Glutamatergic neuron (in vitro differentiated cells): ENCODE results near the gene KRT5. TPM values are rescaled to one million over a fixed set of nuclear protein-coding genes. Genes with fewer than 3 reads are reported as not detected.

Experiments used
- DNase-seq: peaks from one replicate; pipeline ENCODE4 v3.0.0; 2022
- H3K27ac Mint-ChIP-seq: one replicate; pipeline ENCODE4 v1.8.0; 2020; ENCODE audit warnings: mild to moderate bottlenecking, mixed read lengths, inconsistent platforms; ENCODE audit not compliant: unreplicated experiment
- H3K27me3 Mint-ChIP-seq: one replicate; pipeline ENCODE4 v1.8.0; 2020; ENCODE audit warnings: mild to moderate bottlenecking, moderate library complexity, mixed read lengths, inconsistent platforms; ENCODE audit not compliant: unreplicated experiment
- H3K36me3 Mint-ChIP-seq: one replicate; pipeline ENCODE4 v1.8.0; 2020; ENCODE audit warnings: mild to moderate bottlenecking, mixed read lengths, inconsistent platforms; ENCODE audit not compliant: unreplicated experiment
- H3K4me1 Mint-ChIP-seq: one replicate; pipeline ENCODE4 v1.8.0; 2020; ENCODE audit warnings: mild to moderate bottlenecking, low read depth, mixed read lengths, inconsistent platforms; ENCODE audit not compliant: unreplicated experiment
- H3K4me3 Mint-ChIP-seq: one replicate; pipeline ENCODE4 v1.8.0; 2020; ENCODE audit warnings: mild to moderate bottlenecking, mixed read lengths, inconsistent platforms; ENCODE audit not compliant: unreplicated experiment
- H3K9me3 Mint-ChIP-seq: one replicate; pipeline ENCODE4 v1.8.0; 2020; ENCODE audit warnings: mild to moderate bottlenecking, moderate library complexity, mixed read lengths, inconsistent platforms; ENCODE audit not compliant: unreplicated experiment
- total RNA-seq: library from RNA; stranded (reverse); fragmentation: NEBNext Ultra II Directional; extraction: Animal tissue kit (Norgen Biotek cat#: 25700); gene quantifications from one replicate; pipeline ENCODE4 v1.2.1, GENCODE V29; 2021; ENCODE audit not compliant: unreplicated experiment
- TF ChIP-seq, protein P1 (sequence below): fragments of 200-600 bp; sonication (generic); IDR thresholded peaks from one replicate; pipeline ENCODE4 v1.5.0; 2021; ENCODE audit not compliant: partially characterized antibody, unreplicated experiment

KRT5 gene
- total RNA-seq, 1 donor from 2014 or later: not detected

DNA sequence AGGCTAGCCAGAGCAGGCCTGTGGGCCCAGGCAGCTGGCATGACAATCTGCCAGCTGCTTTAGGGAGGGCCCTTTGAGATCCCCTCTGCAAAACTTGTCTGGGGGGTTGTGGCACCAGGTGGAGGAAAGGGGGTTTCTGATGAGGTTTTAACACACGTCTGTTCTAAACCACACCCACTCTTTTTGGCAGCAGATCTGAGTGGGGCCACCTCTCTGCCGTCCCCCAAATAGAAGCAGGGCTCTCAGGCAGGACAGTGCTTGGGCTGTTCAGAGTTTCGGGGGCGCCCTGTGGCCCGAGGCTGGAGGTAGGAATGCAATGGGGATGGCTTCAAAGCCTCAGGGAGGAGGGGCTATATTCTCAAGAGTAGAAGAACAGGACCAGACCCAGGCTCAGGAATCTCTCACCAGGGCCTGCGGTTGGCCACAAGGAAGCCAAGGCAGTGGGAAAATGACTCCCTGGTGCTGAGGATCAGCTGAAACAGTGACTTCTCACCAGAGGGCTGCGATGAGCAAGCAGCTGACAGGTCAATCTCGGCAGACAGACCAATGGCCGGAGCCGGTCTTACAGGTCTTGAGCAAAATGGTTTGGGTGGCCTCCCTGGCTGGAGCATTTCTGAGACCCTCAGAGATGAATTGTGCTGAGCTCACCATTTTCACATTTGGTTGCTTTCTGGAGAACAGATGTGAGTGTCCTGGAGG is 1.5 kb upstream of the KRT5 start:
- no peak for DNase-seq
- Mint-ChIP-seq H3K27me3 (peaks cover 2% of the 10 kb centered on the region), H3K27ac (no peak overlapping the region)

GRCh38 chr12:52521175-52521567 is 977 bp upstream of the KRT5 start:
- Mint-ChIP-seq H3K4me3 (no peak overlapping the region), H3K36me3 (peaks cover 8% of the 10 kb centered on the region), H3K27me3 (peaks cover 2% of the 10 kb centered on the region), H3K9me3 (peaks cover 3% of the 10 kb centered on the region), H3K4me1 (no peaks in the 10 kb centered on the region), H3K27ac (no peak overlapping the region)
- TF ChIP-seq, protein P1, sequence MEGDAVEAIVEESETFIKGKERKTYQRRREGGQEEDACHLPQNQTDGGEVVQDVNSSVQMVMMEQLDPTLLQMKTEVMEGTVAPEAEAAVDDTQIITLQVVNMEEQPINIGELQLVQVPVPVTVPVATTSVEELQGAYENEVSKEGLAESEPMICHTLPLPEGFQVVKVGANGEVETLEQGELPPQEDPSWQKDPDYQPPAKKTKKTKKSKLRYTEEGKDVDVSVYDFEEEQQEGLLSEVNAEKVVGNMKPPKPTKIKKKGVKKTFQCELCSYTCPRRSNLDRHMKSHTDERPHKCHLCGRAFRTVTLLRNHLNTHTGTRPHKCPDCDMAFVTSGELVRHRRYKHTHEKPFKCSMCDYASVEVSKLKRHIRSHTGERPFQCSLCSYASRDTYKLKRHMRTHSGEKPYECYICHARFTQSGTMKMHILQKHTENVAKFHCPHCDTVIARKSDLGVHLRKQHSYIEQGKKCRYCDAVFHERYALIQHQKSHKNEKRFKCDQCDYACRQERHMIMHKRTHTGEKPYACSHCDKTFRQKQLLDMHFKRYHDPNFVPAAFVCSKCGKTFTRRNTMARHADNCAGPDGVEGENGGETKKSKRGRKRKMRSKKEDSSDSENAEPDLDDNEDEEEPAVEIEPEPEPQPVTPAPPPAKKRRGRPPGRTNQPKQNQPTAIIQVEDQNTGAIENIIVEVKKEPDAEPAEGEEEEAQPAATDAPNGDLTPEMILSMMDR: no peak
- DNase-seq: no peak

More for the DNA sequence above, 1.5 kb upstream of the KRT5 start:
- Mint-ChIP-seq H3K9me3 (peaks cover 3% of the 10 kb centered on the region), H3K4me1 (no peaks in the 10 kb centered on the region), H3K36me3 (peaks cover 8% of the 10 kb centered on the region), H3K4me3 (no peak overlapping the region)
- TF ChIP-seq, protein P1: no peak

DNA sequence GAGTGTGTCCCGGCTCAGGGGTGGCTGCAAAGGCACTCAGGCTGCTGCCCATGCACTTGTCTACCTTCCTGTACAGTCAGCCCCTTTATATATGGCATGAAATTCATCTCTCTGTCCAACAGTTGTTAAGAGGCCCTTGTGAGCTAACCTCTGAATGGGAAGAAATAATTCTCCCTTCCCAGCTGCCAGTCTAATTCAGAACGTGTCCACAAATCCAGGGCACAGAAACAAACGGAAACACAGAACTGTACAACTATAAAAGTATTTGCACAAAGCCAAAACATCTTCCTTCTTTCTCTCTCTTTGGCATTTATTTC is 849 bp downstream of the KRT5 start:
- peaks cover 8% of the 10 kb centered on the region for H3K36me3 Mint-ChIP-seq
- no peak overlapping the region for H3K4me3 Mint-ChIP-seq
- H3K27me3 Mint-ChIP-seq: peaks cover 2% of the 10 kb centered on the region
- TF ChIP-seq, protein P1: no peak
- no peaks in the 10 kb centered on the region for H3K4me1 Mint-ChIP-seq
- no peak overlapping the region for H3K27ac Mint-ChIP-seq
- no peak for DNase-seq
- peaks cover 3% of the 10 kb centered on the region for H3K9me3 Mint-ChIP-seq

DNA sequence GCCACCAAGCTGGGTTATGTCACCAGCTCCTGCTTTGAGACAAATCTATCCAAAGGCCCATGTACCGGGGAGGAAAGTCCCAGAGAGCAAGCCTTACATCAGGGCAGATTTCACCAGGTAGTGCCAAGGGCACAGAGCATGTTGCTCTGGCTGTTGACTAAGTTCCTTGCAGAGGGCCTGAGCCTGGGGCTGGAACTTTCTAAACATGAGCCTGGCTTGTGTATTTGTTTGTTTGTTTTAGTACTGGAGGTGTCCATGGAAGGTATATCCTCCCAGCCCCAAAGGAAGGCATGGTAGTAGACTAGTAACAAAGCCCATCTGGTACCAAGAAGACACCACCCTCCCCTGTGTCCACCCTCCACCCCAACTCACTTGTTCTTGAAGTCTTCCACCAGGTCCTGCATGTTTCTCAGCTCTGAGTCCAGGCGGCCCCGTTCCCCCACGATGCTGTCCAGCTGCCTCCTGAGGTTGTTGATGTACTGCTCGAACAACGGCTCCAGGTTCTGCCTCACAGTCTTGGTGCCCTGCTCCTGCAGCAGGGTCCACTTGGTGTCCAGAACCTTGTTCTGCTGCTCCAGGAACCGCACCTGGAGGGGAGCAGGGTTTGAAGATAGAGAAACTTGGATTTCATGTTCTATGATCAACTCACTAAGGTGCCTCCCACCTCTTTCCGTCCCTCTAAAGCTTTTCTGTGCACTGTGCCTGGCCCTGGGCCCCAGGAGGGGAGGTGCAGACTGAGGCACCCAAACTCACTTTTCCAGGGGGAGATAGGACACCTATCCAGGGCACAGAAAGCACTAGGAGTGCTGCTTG is 1.4 kb downstream of the KRT5 start:
- no peaks in the 10 kb centered on the region for H3K4me1 Mint-ChIP-seq
- H3K4me3 Mint-ChIP-seq: no peak overlapping the region
- H3K27ac Mint-ChIP-seq: no peak overlapping the region
- peaks cover 2% of the 10 kb centered on the region for H3K27me3 Mint-ChIP-seq
- TF ChIP-seq, protein P1: no peak
- peaks cover 3% of the 10 kb centered on the region for H3K9me3 Mint-ChIP-seq
- H3K36me3 Mint-ChIP-seq: peaks cover 8% of the 10 kb centered on the region
- DNase-seq: no peak

DNA sequence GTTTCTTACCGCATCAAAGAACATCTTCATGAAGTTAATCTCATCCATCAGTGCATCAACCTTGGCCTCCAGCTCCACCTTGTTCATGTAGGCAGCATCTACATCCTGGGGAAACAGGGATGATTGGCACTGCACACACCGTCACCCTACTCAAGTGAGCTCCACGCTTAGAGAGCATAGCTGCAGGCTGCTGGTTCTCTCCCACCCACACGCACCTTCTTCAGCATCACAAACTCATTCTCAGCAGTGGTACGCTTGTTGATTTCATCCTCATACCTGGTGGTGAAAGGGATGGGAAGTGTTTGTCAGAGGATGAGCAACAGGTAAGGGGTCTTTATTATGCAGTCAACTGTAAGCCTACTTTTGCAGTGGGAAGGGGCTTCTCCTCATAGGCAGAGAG is 2.3 kb downstream of the KRT5 start:
- H3K36me3 Mint-ChIP-seq: peaks cover 8% of the 10 kb centered on the region
- H3K27me3 Mint-ChIP-seq: peaks cover 2% of the 10 kb centered on the region
- TF ChIP-seq, protein P1: no peak
- no peak for DNase-seq
- H3K4me1 Mint-ChIP-seq: no peaks in the 10 kb centered on the region
- H3K9me3 Mint-ChIP-seq: peaks cover 3% of the 10 kb centered on the region
- no peak overlapping the region for H3K4me3 Mint-ChIP-seq
- H3K27ac Mint-ChIP-seq: no peak overlapping the region
